H1 (cell line): ENCODE results near the gene CCDC81. TPM values are rescaled to one million over a fixed set of nuclear protein-coding genes. Genes with fewer than 3 reads are reported as not detected.

Source experiments
- CTCF ChIA-PET: fragments of 300-600 bp; sonication (Branson Sonifier 250); formaldehyde crosslinking; loops from one replicate; lab custom pipeline; 2021; ENCODE audit not compliant: partially characterized antibody; lab: Charles Lee
- POLR2A ChIA-PET: fragments of 300-600 bp; sonication (Branson Sonifier 250); formaldehyde crosslinking; loops from one replicate; lab custom pipeline; 2021; ENCODE audit warnings: inconsistent platforms; ENCODE audit not compliant: partially characterized antibody; lab: Charles Lee
- DNase-seq, 2 experiments: peaks; one replicate each; pipeline versions ENCODE4 v3.0.0 to v3.0.0-alpha.2; 2010 to 2022; ENCODE audit warnings: low spot score in 2 of 2, low read depth in 1 of 2, mixed read lengths in 1 of 2
- FAIRE-seq: peaks from 2 replicates; lab custom pipeline; 2011; peaks lifted over from hg19 to GRCh38; lab: Jason Lieb, UNC
- H2AFZ ChIP-seq: 2 replicates; pipeline ENCODE4 v1.8.1; 2012; ENCODE audit warnings: low read length, inconsistent platforms
- H2AK5ac ChIP-seq: 2 replicates; pipeline ENCODE4 v1.6.1; 2013; ENCODE audit warnings: low read depth, low read length
- H2BK120ac ChIP-seq: replicated peaks from 2 replicates; pipeline ENCODE3; 2013; ENCODE audit warnings: low read depth, low read length, inconsistent platforms
- H2BK12ac ChIP-seq: 2 replicates; pipeline ENCODE4 v1.6.1; 2013; ENCODE audit warnings: low read depth, low read length
- H2BK15ac ChIP-seq: 2 replicates; pipeline ENCODE4 v1.6.1; 2013; ENCODE audit warnings: low read length
- H2BK20ac ChIP-seq: 2 replicates; pipeline ENCODE4 v1.6.1; 2013; ENCODE audit warnings: low read length
- H2BK5ac ChIP-seq: 2 replicates; pipeline ENCODE4 v1.6.1; 2013; ENCODE audit warnings: low read depth, low read length
- H3K14ac ChIP-seq: 2 replicates; pipeline ENCODE4 v1.6.1; 2013; ENCODE audit warnings: inconsistent platforms; ENCODE audit not compliant: insufficient read length
- H3K18ac ChIP-seq: 2 replicates; pipeline ENCODE4 v1.6.1; 2013; ENCODE audit warnings: low read length; ENCODE audit errors: extremely low read depth
- H3K23ac ChIP-seq: 2 replicates; pipeline ENCODE4 v1.6.1; 2013; ENCODE audit warnings: inconsistent platforms; ENCODE audit not compliant: insufficient read length
- H3K23me2 ChIP-seq: 2 replicates; pipeline ENCODE4 v1.6.1; 2013; ENCODE audit warnings: low read depth, low read length
- H3K27ac ChIP-seq: 2 replicates; pipeline ENCODE4 v1.6.1; 2011; ENCODE audit warnings: low read depth, low read length, inconsistent platforms
- H3K27me3 ChIP-seq, 4 experiments: replicated peaks in 1 of 4; 1 replicate in 1 of 4; 2 replicates in 3 of 4; pipeline versions ENCODE4 v1.6.1 to v1.8.1; 2011 to 2013; ENCODE audit warnings: low read length in 3 of 4, mild to moderate bottlenecking in 3 of 4, inconsistent platforms in 2 of 4, mixed read lengths in 2 of 4, moderate library complexity in 1 of 4; ENCODE audit not compliant: control insufficient read depth in 3 of 4, insufficient read depth in 3 of 4; ENCODE audit errors: extremely low read depth in 1 of 4
- H3K36me3 ChIP-seq, 4 experiments: 2 replicates each; pipeline versions ENCODE4 v1.6.1 to v1.8.1; 2011 to 2013; ENCODE audit warnings: mild to moderate bottlenecking in 4 of 4, low read length in 3 of 4, moderate library complexity in 2 of 4, control low read depth in 1 of 4, inconsistent platforms in 1 of 4; ENCODE audit not compliant: insufficient read depth in 4 of 4, control insufficient read depth in 2 of 4
- H3K4ac ChIP-seq: replicated peaks from 2 replicates; pipeline ENCODE3; 2013; ENCODE audit warnings: low read length, low read depth, mixed read lengths, inconsistent platforms; ENCODE audit not compliant: insufficient read length
- H3K4me1 ChIP-seq, 4 experiments: replicated peaks in 1 of 4; 1 replicate in 1 of 4; 2 replicates in 3 of 4; pipeline versions ENCODE4 v1.6.1 to v1.8.1; 2011 to 2013; ENCODE audit warnings: low read length in 3 of 4, inconsistent platforms in 2 of 4, mixed read lengths in 1 of 4; ENCODE audit not compliant: insufficient read depth in 4 of 4, control insufficient read depth in 3 of 4
- H3K4me2 ChIP-seq, 2 experiments: 2 replicates each; pipeline versions ENCODE4 v1.6.1 to v1.8.1; 2011 to 2013; ENCODE audit warnings: low read depth in 2 of 2, low read length in 2 of 2, control low read depth in 1 of 2, inconsistent platforms in 1 of 2, mild to moderate bottlenecking in 1 of 2; ENCODE audit not compliant: insufficient read depth in 1 of 2
- H3K4me3 ChIP-seq, 4 experiments: fragments of 200-600, 300-600 bp in 1 of 4; sonication (generic), shearing (Covaris generic), sonication (Bioruptor Twin) in 1 of 4; 2 replicates each; pipeline versions ENCODE4 v1.5.1 to v1.8.1; 2011 to 2016; ENCODE audit warnings: low read length in 4 of 4, low read depth in 3 of 4, control low read depth in 2 of 4, inconsistent platforms in 2 of 4, mild to moderate bottlenecking in 2 of 4, mixed read lengths in 1 of 4, moderate library complexity in 1 of 4; ENCODE audit not compliant: insufficient read depth in 2 of 4; ENCODE audit errors: extremely low read depth in 1 of 4
- H3K56ac ChIP-seq: replicated peaks from 2 replicates; pipeline ENCODE3; 2013; ENCODE audit warnings: low read depth, mild to moderate bottlenecking, mixed read lengths, low read length, inconsistent platforms; ENCODE audit not compliant: insufficient read length
- H3K79me1 ChIP-seq: 2 replicates; pipeline ENCODE4 v1.6.1; 2013; ENCODE audit warnings: low read depth, low read length, control low read depth
- H3K79me2 ChIP-seq, 2 experiments: 2 replicates each; pipeline versions ENCODE4 v1.6.1 to v1.8.1; 2012 to 2013; ENCODE audit warnings: low read length in 2 of 2, mild to moderate bottlenecking in 2 of 2, inconsistent platforms in 1 of 2; ENCODE audit not compliant: insufficient read depth in 2 of 2, control insufficient read depth in 1 of 2
- H3K9ac ChIP-seq, 4 experiments: replicated peaks in 1 of 4; 1 replicate in 1 of 4; 2 replicates in 3 of 4; pipeline versions ENCODE4 v1.6.1 to v1.8.1; 2011 to 2013; ENCODE audit warnings: low read depth in 3 of 4, low read length in 3 of 4, control low read depth in 2 of 4, mild to moderate bottlenecking in 2 of 4, moderate library complexity in 2 of 4, inconsistent platforms in 1 of 4; ENCODE audit errors: extremely low read depth in 1 of 4
- H3K9me3 ChIP-seq, 2 experiments: 2 replicates each; pipeline versions ENCODE4 v1.6.1 to v1.8.1; 2012 to 2013; ENCODE audit warnings: mild to moderate bottlenecking in 2 of 2, moderate library complexity in 2 of 2, control low read depth in 1 of 2, inconsistent platforms in 1 of 2, low read depth in 1 of 2, low read length in 1 of 2, mixed read lengths in 1 of 2; ENCODE audit not compliant: insufficient read depth in 2 of 2
- H4K20me1 ChIP-seq, 2 experiments: replicated peaks in 1 of 2; 2 replicates each; pipeline versions ENCODE3 to v1.8.1; 2011 to 2013; ENCODE audit warnings: inconsistent platforms in 2 of 2, low read length in 2 of 2, mild to moderate bottlenecking in 1 of 2; ENCODE audit not compliant: insufficient read depth in 2 of 2, control insufficient read depth in 1 of 2
- H4K5ac ChIP-seq: 2 replicates; pipeline ENCODE4 v1.6.1; 2013; ENCODE audit warnings: low read length, low read depth, mixed read lengths, inconsistent platforms; ENCODE audit not compliant: insufficient read length
- H4K8ac ChIP-seq: 2 replicates; pipeline ENCODE4 v1.8.0; 2013; ENCODE audit warnings: mild to moderate bottlenecking, moderate library complexity, low read length, inconsistent platforms; ENCODE audit not compliant: insufficient read depth; ENCODE audit errors: extremely low read depth
- H4K91ac ChIP-seq: replicated peaks from 2 replicates; pipeline ENCODE3; 2013; ENCODE audit warnings: low read length, mixed read lengths, inconsistent platforms; ENCODE audit not compliant: insufficient read length
- EZH2 ChIP-seq: fragments of 200-600 bp; sonication (generic); IDR thresholded peaks from 2 replicates; pipeline ENCODE4 v1.7.1; 2012; ENCODE audit warnings: low read depth, mild to moderate bottlenecking, moderate library complexity, low read length, inconsistent platforms; ENCODE audit not compliant: severe bottlenecking
- SAP30 ChIP-seq: fragments of 300-600 bp; sonication (generic); IDR thresholded peaks from 2 replicates; pipeline ENCODE4 v1.7.1; 2012; ENCODE audit warnings: low read length, moderate library complexity, mild to moderate bottlenecking, inconsistent platforms; ENCODE audit not compliant: insufficient read depth, insufficient replicate concordance
- SIN3A ChIP-seq, 2 experiments: IDR thresholded peaks in 1 of 2; conservative IDR thresholded peaks in 1 of 2; 2 replicates each; pipeline ENCODE4 v1.6.1; 2011 to 2012; ENCODE audit warnings: low read length in 2 of 2, improper control_type of control experiment in 1 of 2, low read depth in 1 of 2, mild to moderate bottlenecking in 1 of 2
- TAF1 ChIP-seq: IDR thresholded peaks from 2 replicates; pipeline ENCODE4 v1.6.1; 2011; ENCODE audit warnings: mild to moderate bottlenecking, low read depth, low read length
- WGBS, 2 experiments: shearing (Covaris generic) in 1 of 2; methylation state at CpG; one replicate each; pipeline versions ENCODE4 v1.1.6 to v1.1.7; 2013 to 2015; ENCODE audit warnings: low lambda C conversion rate in 2 of 2, mixed read lengths in 2 of 2, inconsistent platforms in 1 of 2, low coverage in 1 of 2, missing lambda C conversion rate in 1 of 2; ENCODE audit not compliant: insufficient replicate concordance in 2 of 2, insufficient coverage in 1 of 2, insufficient read length in 1 of 2; ENCODE audit errors: extremely low coverage in 1 of 2, missing lambda C conversion rate in 1 of 2; 5-methylcytosine and 5-hydroxymethylcytosine counted together
- long read RNA-seq, 2 experiments: library from RNA in 1 of 2; library from capped mRNA in 1 of 2; stranded (forward); transcript quantifications; one replicate each; pipeline ENCODE4 v2.0.0, GENCODE V29; 2021; ENCODE audit warnings: inconsistent platforms in 1 of 2
- polyA minus RNA-seq, 3 experiments: library from RNA; depleted of rRNA, polyadenylated mRNA; stranded (reverse); fragments of >200 nt; gene quantifications; 1 replicate in 2 of 3; 2 replicates in 1 of 3; pipeline ENCODE4 v1.2.3, GENCODE V29; 2011
- polyA plus RNA-seq, 7 experiments: library from polyadenylated mRNA; depleted of rRNA in 3 of 7; stranded (reverse) in 5 of 7; unstranded in 2 of 7; fragments of >200 nt in 5 of 7; fragments of 200-250 nt in 2 of 7; gene quantifications; 1 replicate in 5 of 7; 2 replicates in 1 of 7; 4 replicates in 1 of 7; pipeline versions ENCODE4 v1.2.1 to v1.2.3, GENCODE V29; 2011 to 2013; ENCODE audit warnings: missing spikeins in 2 of 7, mixed read lengths in 2 of 7
- total RNA-seq: library from RNA; stranded (reverse); fragmentation: NEBNext Ultra II Directional; extraction: Animal tissue kit (Norgen Biotek cat#: 25700); gene quantifications from 2 replicates; pipeline ENCODE4 v1.2.1, GENCODE V29; 2021
- TF ChIP-seq, protein P1 (sequence below): IDR thresholded peaks from 2 replicates; pipeline ENCODE4 v1.6.1; 2012; ENCODE audit warnings: inconsistent platforms
- TF ChIP-seq, protein P2 (sequence below), 3 experiments: IDR thresholded peaks; 1 replicate in 2 of 3; 2 replicates in 1 of 3; pipeline versions ENCODE4 v1.5.1 to v1.6.1; 2011; ENCODE audit warnings: low read length in 3 of 3, mild to moderate bottlenecking in 3 of 3, inconsistent platforms in 2 of 3, low read depth in 1 of 3, moderate library complexity in 1 of 3; ENCODE audit not compliant: insufficient read depth in 1 of 3; ENCODE audit errors: control extremely low read depth in 1 of 3

Gene CCDC81
- total RNA-seq (0.58 and 1.4 TPM in 2 replicates), polyA plus RNA-seq (2011; rRNA removed) (0.20 and 0.30 TPM in 2 replicates), polyA minus RNA-seq (2011; rRNA and poly(A)+ RNA removed) (0.32 and 0.44 TPM in 2 replicates)
- polyA plus RNA-seq (2011; cell fraction: cytosol; rRNA removed), result 0.25 TPM
- 0.97 TPM for polyA plus RNA-seq (2011; cell fraction: nucleus; rRNA removed)
- 0.47 to 1.0 TPM (median 0.64 TPM) in 4 replicates for polyA plus RNA-seq (2012, experiment 1 of 2)
- polyA plus RNA-seq (2012, experiment 2 of 2), result not detected
- 0.41 TPM for polyA plus RNA-seq (2013, experiment 1 of 2)
- 0.31 TPM for polyA plus RNA-seq (2013, experiment 2 of 2)
- polyA minus RNA-seq (2011; cell fraction: cytosol; rRNA and poly(A)+ RNA removed), result not detected
- 0.70 TPM for polyA minus RNA-seq (2011; cell fraction: nucleus; rRNA and poly(A)+ RNA removed)
- long read RNA-seq, experiment 1, result 0 reads
- long read RNA-seq, experiment 2, result 0 reads

DNA sequence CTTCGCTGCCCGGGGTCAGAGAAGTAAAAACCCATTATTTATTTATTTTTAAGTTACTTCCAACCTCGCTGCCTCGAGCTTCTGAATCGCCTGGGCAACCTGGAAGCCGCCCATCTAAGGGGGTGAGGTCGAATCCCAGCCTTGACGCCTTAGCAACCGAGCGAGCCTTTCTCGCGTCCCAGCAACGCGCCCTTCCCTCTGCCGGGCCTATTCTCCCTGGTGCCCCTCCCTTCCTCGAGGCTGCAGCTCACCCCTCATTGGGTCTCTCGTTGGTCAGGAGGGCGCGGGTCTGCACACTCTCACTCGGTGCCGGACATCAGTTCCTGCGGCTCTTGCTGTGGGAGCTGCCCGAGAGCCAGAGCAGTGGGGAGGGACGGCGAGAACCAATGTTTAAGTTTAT, at the start of gene CCDC81:
Gene CCDC81, plus strand, starts transcription at position 302 of the 400 bp plus-strand sequence. CDS start 277 bp downstream, outside the sequence.
- Histone ChIP-seq H3K79me1 (no peaks in the 10 kb centered on the region), H4K8ac (no peak within 1 kb of the TSS), H3K9ac (no peak within 1 kb of the TSS; a peak in 1 of 7 replicates), H3K18ac (no peak within 1 kb of the TSS; the same call in 1 of the 2 replicates), H2AK5ac (no peak within 1 kb of the TSS), H3K23me2 (peaks cover 5% of the 10 kb centered on the region; the same call in 1 of the 2 replicates), H3K4me3 (peak within 1 kb of the TSS; percentile 31 to 55 (median 38); a peak in 6 of 8 replicates), H4K91ac (no peak within 1 kb of the TSS), H2BK5ac (no peak within 1 kb of the TSS), H3K4me2 (peak within 1 kb of the TSS; percentile 62 to 76), H4K5ac (no peak within 1 kb of the TSS), H3K36me3 (no peaks in the 10 kb centered on the region), H4K20me1 (no peaks in the 10 kb centered on the region), H3K4ac (no peak within 1 kb of the TSS), H3K27ac (no peak within 1 kb of the TSS), H2BK120ac (no peak within 1 kb of the TSS), H2BK12ac (no peak within 1 kb of the TSS), H3K56ac (no peak within 1 kb of the TSS), H3K79me2 (no peaks in the 10 kb centered on the region), H2BK20ac (no peak within 1 kb of the TSS), H3K4me1 (peaks cover 0 to 2% (median 0%) of the 10 kb centered on the region in 4 experiments; a peak in 1 of 7 replicates), H3K9me3 (0 out of 4 replicates have a peak, but pooled peaks cover 0 to 3% of the 10 kb centered on the region in 2 experiments), H2AFZ (peak within 1 kb of the TSS; percentile 43; the same call in 1 of the 2 replicates), H2BK15ac (no peak within 1 kb of the TSS), H3K14ac (no peak within 1 kb of the TSS), H3K23ac (no peak within 1 kb of the TSS), H3K27me3 (peaks cover 0 to 3% (median 0%) of the 10 kb centered on the region in 4 experiments; a peak in 2 of 7 replicates)
- peak; percentile 84 for TF ChIP-seq SAP30
- TF ChIP-seq TAF1, result peak; percentile 43; the same call in 1 of the 2 replicates
- TF ChIP-seq, protein P1, sequence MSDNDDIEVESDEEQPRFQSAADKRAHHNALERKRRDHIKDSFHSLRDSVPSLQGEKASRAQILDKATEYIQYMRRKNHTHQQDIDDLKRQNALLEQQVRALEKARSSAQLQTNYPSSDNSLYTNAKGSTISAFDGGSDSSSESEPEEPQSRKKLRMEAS, result peak; percentile 56; the same call in 1 of the 2 replicates
- TF ChIP-seq, protein P2, sequence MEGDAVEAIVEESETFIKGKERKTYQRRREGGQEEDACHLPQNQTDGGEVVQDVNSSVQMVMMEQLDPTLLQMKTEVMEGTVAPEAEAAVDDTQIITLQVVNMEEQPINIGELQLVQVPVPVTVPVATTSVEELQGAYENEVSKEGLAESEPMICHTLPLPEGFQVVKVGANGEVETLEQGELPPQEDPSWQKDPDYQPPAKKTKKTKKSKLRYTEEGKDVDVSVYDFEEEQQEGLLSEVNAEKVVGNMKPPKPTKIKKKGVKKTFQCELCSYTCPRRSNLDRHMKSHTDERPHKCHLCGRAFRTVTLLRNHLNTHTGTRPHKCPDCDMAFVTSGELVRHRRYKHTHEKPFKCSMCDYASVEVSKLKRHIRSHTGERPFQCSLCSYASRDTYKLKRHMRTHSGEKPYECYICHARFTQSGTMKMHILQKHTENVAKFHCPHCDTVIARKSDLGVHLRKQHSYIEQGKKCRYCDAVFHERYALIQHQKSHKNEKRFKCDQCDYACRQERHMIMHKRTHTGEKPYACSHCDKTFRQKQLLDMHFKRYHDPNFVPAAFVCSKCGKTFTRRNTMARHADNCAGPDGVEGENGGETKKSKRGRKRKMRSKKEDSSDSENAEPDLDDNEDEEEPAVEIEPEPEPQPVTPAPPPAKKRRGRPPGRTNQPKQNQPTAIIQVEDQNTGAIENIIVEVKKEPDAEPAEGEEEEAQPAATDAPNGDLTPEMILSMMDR (IDR thresholded peaks at IDR 0.05; ENCODE audit: control extremely low read depth in 1 of 3, insufficient read depth in 1 of 3, low read depth in 1 of 3, low read length in 3 of 3), result no peak
- peak; percentile 82 to 94; a peak in 2 of 4 replicates for TF ChIP-seq SIN3A (conservative IDR thresholded peaks at IDR 0.05 in 1 of 2, IDR thresholded peaks at IDR 0.05 in 1 of 2; ENCODE audit: low read depth in 1 of 2, low read length in 2 of 2)
- TF ChIP-seq EZH2, result no peak
- 7% methylated on average over 23 of the region's 25 CpGs; no CpG with 5 or more reads in 1 of the 2 experiments for WGBS, 2 experiments
- CTCF ChIA-PET, result interaction anchor here (0.8 to 2.9 kb wide), 5 partner anchors 11 to 83 kb away, joined by 3 to 19 read pairs (median 3); no protein-coding TSS in a partner anchor
- FAIRE-seq (peak; percentile 83), DNase-seq (peak; percentile 49 to 82)
- POLR2A ChIA-PET, result interaction anchor here (0.6 kb wide), 1 partner anchor 729 kb away, joined by 3 read pairs; no protein-coding TSS in a partner anchor
